SHP77 treated with DMSO at 0.1 percent for 48 hours (cell line): ENCODE results near the gene CD33.

Experiments
- DNase-seq: peaks from one replicate; lab custom pipeline; 2025; lab: John Stamatoyannopoulos, UW

Gene CD33

DNA sequence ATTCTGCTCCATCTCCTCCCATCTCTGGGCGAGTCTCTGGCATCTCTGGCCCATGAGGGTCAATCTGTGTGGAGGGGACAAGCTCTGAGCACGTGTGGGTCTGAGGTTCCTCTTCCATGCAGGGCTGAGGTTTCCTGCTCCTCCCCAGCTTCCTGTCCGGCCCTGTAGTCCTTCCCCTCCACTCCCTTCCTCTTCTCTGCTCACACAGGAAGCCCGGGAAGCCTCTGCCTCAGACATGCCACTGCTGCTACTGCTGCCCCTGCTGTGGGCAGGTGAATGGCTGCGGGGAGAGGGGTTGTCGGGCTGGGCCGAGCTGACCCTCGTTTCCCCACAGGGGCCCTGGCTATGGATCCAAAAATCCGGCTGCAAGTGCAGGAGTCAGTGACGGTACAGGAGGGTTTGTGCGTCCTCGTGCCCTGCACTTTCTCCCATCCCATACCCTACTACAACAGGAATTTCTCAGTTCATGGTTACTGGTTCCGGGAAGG lies 14.0 kb upstream of the CD33 start:
- DNase-seq = peak; percentile 34

DNA sequence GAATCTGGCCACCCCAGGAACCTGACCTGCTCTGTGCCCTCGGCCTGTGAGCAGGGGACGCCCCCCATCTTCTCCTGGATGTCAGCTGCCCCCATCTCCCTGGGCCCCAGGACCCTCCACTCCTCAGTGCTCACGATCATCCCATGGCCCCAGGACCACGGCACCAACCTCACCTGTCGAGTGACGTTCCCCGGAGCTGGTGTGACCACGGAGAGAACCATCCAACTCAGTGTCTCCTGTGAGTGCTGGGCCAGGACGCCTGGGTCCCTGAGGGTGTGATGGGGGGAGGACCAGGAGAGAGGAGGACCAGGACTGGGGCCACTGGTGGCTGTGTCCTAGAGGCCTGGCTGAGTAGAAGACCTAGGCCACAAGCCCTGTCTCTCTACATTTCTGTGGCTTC lies 13.0 kb upstream of the CD33 start:
- no peak for DNase-seq

DNA sequence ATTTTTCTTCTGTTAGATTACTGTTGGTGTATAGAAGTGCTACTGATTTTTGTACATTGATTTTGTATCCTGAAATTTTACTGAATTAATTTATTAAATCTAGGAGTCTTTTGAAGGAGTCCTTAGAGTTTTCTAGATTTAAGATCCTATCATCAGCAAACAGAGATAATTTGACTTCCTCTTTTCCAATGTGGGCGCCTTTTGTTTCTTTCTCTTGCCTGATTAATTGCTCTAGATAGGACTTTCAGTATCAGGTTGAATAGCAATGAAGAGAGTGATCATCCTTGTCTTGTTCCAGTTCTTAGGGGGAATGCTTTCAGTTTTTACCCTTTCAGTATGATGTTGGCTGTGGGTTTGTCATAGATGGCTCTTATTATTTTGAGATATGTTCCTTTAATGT lies 5.6 kb upstream of the CD33 start:
- no peak for DNase-seq

DNA sequence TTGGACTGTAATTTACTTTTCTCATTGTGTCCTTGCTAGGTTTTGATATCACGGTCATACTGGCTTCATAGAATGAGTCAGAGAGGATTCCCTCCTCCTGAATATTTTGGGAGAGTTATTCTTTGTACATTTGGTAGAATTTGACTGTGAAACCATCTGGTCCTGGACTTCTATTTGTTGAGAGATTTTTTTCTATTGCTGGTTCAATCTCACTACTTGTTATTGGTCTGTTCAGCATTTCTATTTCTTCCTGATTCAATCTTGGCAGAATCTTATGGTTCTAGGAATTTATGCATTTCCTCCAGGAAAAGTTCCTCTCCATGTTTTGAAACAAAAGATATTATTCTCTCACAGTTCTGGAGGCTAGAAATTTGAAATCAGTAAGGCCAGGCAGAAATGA lies 4.9 kb upstream of the CD33 start:
- no peak for DNase-seq

DNA sequence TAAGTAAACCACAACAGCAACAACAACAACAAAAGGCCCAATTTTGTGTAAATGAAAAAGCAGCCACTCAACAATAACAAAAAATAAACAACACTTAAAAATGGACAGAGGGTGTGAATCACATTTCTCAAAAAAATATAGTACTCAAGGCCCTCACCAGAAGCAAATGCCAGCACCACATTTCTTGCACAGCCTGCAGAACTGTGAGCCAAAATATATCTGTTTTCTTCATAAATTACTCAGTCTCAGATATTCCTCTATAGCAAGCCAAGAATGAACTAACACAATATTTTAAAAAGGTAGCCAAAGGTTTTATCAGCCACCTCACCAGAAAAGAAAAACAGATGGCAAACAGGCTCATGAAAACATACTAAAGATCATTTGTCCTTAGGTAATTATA lies 3.9 kb upstream of the CD33 start:
- no peak for DNase-seq

DNA sequence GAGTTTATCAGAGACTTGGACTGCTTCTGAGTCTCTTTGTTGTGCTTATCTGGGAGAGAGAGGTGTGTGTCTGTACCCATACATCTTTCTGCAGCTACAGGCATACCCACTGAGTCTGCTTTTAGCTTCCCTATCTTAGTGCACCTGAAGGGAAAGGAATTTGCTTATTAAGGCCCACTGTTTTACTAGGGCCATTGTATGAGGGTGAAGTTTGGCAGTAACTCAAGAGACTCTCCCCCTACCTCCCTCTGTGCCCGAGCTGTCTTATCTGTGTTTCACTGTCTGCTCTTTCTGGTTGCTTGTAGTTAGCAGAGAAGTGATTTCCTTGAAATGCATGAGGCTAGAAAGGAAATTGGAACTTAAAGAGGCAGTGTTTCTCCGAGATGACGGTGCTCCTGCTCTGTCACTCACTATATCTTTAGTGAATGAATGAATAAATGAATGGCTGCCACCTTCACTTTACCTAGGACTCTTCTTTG lies 678 bp upstream of the CD33 start:
- DNase-seq = no peak

DNA sequence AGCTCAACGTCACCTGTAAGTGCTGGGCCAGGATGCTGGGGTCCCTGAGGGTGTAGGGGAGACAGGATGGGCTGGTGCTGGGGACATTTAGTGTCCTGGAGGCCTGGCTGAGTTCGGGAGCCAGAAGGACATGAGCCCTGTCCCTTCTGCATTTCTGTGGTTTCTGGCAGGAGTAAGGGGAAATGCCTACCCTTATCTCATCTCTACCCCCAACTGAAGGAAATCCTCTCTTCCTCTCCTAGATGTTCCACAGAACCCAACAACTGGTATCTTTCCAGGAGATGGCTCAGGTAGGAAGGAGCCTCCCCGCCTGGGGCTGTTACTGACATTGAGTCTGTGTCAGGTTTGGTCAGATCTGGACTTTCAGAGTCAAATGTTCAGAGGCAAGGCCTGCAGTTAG lies 1.2 kb downstream of the CD33 start:
- no peak for DNase-seq

DNA sequence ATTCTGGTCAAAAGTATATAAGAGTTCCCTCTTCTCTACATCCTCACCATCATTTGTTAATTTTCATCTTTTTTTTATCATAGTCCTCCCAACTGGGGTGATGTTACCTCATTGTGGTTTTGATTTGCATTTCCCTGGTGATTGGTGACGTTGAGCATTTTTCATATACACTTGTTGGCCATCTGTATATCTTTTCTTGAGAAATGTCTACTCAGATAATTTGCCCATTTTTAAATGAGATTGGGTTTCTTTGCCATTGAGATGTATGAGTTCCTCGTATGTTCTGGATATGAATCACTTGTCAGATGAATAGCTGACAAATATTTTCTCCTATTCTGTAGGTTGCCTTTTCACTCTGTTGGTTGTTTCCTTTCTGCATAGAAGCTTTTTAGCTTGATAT lies 2.4 kb downstream of the CD33 start:
- DNase-seq = no peak

DNA sequence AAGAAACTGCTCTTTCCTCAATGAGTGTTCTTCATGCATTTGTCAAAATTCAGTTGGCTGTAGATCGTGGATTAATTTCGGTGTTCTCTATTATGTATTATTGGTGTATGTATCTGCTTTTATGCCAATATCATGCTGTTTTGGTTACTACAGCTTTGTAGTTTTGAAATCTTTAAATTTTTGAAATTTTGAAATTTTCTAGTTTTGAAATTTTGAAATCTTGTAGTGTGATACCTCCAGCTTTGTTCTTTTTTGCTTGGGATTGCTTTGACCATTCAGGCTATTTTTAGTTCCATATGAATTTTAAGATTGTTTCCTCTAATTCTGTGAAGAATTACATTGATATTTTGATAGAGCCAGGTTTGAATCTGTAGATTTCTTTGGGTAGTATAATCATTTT lies 3.1 kb downstream of the CD33 start:
- DNase-seq = no peak

DNA sequence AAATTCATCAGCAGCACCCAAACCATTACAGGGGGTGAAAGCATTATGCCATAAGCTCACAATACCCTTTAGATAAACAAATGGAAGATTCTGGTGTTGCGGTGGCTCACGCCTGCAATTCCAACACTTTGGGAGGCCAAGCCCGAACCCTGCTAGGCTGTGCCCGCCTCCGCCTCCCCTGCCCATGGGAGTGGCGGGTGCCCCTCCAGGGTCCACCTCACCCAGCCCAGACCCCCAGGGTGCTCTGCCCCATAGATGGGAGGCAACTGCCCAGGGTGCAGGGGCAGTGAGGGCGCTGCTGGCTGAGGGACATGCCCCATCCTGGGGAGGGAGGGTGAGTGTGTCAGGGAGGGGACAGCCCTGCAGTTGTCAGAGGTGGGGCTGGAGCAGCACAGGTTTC lies 16.0 kb downstream of the CD33 start:
- no peak for DNase-seq

DNA sequence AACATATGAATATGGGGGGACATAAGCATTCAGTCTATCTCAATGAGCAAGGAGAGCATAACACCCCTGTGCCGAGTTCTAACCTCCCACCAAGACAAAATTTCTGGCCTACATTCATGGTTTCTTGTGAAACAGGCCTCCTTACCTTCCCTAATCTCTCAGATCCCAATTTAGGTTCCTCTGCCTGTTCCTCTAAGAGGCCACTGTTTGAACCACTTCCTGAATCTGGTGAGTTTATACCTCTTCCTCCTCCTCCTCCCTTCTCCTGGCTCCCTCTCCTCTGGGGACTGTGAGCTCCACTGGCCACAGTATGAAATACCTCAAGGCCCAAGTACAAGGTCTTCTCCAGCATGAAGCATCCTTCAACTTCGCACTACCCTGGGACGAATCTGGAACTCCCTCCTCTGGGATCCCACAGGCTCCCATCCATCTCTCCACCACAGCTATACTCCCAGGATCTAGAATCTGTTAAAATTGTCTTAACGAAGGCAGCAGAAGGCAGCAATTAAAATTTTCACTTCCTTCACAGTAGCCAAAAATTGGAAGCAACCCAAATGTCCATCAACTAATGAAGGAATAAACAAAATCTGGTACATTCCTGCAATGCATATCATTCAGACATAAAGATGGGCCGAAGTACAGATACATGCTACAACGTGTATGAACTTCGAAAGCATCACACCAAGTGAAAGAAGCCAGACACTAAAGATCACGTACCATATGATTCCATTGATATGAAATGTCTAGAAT lies 18.2 kb downstream of the CD33 start:
- no peak for DNase-seq

DNA sequence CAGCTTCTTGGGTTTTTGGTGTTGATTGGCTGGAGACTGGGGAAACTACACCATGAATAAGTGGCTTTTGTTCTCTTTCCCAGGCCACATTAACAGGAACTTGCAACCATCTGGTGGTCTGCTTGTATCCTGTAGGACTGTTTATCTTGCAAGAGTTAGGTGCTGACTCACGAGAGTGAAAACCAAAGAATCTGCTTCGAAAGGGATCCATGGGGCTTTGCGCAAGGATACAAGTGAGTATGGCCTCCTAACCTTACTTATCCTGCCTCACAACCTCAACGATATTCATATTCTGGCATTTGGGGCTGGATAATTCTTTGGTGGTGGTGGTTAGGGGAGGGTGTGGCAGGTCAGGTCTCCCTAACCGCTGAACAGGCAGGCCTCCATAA lies 21.3 kb downstream of the CD33 start:
- no peak for DNase-seq

DNA sequence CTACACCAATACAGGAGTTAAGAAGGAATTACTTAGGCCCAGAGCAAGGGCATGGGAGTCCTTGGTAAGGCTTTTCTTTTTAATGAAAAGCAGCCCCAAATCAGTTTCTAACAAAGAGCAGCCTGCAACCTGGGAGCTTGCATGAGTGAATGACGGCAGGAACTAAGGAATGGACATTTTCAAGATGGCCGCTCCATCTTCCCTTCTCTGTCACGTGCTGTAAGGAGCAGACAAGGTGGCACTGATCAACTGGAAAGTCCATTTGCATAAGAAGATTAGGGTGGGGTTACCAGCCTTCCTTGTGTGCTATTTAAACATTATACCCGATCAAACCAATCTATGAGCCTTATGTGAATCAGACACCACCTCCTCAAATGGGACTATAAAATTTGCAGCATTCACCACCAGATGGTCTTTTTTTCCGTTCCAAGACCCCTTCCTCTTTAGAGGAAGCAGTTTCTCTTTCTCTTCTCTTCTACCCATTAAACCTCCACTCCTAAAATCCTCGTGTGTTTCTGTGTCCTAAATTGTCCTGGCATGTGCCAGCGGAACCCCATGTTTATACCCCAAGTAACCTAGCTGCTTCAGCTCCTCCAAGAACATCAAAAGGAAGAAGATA lies 23.2 kb downstream of the CD33 start:
- no peak for DNase-seq

DNA sequence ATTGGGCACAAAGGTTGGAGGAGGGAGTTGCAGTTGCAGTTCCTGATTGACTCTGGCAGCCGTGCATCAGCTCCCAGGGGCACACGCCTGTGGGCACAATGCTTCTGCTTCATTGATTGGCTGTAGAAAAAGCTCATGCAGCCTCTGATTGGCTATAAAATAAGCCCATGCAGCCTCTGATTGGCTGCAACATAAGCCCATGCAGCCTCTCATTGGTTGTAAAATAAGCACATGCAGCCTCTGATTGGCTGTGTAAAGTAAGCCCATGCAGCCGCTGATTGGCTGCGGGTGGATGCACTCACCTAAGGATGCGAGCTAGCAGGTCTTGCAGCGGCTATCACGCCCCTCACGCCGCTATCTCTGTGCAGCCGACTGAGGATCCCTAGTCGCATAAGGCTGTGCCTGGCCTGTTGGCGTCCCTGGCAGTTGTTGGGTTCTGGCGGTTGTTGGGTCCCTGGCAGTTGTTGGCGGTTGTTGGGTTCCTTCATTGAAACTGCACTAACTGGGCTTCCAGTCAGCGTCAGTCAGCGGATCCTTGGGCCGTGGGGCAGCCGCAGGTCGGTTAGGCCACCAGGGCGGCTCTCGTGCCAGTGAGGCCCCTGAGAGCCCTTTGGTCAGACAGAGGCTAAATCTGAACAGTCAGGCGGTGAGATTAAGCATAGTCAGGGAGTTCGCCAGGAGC lies 26.0 kb downstream of the CD33 start, which contains the start of gene SIGLECL1:
Gene SIGLECL1 (plus strand): TSS at position 295 of the 682 bp plus-strand sequence. CDS start 12,993 bp downstream, outside the sequence.
- DNase-seq = no peak

DNA sequence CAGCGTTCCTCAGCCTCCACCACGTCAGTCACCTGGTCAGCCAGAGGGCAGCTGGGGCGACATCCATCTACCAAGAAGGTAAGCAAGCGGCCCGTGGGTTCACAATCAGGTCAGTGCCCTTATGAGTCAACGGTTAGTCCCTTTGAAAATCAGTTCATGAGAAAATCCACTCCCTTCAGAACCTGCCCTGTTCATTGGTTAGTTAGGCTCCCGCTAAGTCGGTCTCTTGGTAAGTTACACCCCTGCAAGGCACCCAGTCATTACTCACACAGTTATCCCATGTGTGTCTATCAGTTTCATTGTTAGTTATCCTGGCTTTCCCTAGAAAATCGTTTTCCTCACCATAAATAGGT lies 26.6 kb downstream of the CD33 start:
- no peak for DNase-seq

DNA sequence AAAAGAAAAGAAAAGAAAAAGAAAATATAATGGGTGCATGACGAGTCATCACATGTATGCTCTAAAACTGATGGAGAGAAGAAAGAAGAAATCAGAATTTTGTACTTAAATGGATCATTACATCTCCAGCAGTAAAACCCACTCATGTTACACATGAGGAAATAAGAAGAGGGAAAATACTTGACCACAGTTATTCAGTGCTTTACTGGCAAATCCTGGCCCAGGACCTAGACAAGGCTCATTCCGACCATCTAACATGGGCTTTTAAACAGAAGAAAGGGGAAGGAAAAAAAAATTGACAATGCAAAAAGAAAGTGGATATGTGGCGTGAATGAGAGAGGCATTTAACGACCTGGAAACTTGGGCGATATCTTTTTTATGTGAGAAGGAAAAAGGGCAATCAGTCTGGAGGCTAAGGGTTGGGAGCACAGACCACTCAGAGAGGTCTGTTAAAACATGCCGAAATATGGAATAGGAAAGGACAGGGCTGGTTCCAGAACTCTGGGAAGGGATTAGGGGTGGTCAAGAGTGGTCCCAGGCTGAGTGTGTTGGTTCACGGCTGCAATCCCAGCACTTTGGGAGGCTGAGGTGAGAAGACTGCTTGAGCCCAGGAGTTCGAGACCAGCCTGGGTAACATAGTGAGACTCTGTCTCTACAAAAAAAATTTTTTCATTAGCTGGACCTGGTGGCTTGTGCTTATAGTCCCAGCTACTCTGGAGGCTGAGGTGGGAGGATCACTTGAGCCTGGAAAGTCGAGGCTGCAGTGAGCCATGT lies 27.6 kb downstream of the CD33 start:
- no peak for DNase-seq

DNA sequence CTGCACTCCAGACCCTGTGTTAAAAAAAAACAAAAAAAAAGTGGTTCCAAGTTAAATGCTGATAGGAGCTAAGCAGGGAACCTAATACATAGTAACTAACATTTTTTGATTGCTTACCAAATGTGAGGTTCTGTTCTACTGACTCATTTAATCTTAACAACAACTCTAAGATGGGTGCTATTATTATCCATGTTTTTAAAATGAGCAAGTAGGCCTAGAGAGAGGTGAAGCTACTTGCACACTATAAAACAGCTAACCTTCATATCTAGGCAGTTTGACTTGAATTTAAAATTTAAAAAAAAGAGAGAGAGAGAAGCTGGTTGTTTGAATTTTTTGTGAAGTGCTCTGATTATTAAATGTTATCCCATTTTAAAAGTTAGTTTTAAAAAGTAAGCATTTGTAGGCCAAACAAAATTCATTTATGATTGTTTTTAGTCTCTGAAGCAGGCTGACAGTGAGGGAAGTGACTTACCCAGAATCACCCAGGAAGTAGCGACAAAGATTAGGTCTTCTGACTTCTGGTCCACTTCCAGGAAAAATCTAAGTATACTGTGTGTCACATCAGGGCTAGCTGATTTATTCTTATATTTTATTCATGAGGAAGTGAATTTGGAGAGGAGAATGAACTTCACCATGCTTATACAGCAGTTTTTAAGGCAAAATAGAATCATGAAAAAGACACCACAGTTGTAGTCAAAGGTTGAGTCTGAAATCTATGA lies 28.4 kb downstream of the CD33 start:
- no peak for DNase-seq

DNA sequence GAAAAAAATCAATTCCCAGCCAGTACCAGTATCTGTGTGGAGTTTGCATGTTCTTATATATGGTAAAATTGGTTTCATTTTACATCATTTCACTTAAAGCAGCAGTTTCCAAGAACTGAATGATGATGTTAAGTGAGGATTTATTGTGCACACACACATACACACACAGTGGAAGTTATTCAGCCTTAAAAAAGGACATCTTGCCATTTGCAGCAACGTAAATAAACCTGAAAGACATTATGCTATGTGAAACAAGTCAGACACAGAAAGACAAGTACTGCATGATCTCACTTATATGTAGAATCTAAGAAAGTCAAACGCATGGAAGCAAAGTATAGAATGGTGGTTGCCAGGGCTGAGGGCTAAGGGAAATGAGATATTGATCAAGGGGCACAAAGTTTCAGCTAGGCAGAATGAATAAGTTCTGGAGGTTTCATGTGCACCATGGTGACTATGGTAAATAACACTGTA lies 31.3 kb downstream of the CD33 start:
- DNase-seq = no peak

DNA sequence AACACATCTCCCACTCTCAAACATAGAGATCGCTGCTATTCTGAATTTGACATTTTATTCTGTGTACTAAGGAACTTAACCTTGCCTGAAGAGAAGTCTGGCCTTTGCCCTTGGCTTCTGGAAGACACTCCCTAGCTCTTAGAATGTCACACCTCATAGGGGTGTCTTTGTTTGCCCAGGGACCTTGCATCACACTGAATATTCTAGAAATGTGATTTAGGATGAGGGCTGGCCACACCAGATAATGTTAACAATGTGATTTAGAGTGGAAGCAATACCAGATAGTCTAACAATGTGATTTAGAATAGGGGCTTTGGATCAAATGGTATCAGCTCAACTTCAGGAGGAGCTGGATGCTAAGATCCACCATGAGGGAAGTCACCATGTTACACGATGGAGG lies 32.6 kb downstream of the CD33 start:
- DNase-seq = no peak

DNA sequence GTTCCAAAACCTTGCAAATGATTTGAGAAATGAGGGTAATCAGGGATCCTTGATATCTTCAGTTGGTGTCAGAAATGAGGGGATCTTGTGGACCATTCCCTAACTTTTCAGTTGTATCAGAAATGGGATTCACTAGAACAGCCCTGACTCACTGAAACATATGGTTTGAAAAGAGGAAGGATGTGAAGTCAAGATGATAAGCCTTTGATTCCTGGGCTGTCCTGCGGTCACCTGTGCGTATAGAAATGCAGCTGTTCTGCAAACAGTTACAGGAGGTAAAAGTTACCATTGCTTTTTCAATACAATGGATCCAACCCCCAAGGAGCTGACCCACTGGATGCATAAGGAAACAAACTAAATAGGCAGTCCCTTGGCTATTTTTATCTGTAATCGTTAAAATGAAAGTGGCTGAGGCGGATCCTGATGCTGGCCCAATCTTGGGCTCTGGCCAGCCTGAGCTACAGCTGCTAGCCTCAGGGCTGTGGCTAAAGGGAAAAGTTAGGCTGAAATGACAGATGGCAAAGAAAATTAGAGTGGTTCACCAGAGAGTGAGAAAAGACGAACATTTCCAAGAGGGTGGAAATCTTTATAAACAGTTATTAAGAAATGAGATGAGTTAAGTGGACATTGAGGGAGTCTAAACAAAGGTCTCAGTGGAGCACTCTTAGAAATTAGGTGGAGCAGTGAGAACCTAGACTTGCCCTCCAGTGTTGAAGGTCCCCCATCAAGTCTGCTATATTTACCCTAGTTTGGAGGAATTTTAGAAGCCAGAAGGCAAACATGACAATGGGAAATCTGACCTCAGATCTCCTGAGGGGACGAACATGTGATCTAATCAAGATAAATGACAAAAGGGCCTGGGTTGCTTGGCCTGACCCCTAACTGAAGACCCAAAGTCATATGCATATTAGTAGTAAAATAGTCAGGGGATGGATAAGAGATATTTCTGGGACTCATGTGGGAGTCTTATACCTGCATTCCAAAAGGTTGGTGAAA lies 33.6 kb downstream of the CD33 start:
- DNase-seq = no peak
